Loucy (cell line): Measurements from ENCODE around the gene IQSEC1.

Source experiments
- EZH2phosphoT487 ChIP-seq: fragments of 200-600 bp; IDR thresholded peaks from 2 replicates; pipeline ENCODE4 v1.6.1; 2018; ENCODE audit warnings: antibody characterized with exemption, mild to moderate bottlenecking, moderate library complexity, borderline replicate concordance
- TF ChIP-seq, protein P1 (sequence below): fragments of 200-600 bp; sonication (generic); conservative IDR thresholded peaks from 2 replicates; pipeline ENCODE4 v1.5.1; 2014; ENCODE audit warnings: mild to moderate bottlenecking, antibody characterized with exemption, low read length

DNA sequence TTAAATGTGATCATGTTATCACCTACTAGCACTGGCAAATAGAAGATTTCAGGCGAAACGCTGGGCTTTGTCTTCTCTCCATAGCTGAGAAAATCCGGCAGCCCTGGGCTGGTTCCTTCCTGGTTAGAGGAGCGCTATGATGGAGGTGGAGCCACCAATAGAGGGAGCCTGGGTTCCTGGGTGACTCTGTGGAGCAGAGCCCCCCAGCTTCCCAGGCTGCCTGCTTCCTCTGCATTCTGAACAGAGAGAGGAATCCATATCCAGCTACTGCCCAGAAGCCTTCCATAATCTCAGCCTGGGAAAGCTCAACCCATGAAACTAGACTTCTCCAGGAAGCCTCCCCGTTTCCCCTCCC is 32.6 kb upstream of the IQSEC1 start:
- TF ChIP-seq, protein P1, sequence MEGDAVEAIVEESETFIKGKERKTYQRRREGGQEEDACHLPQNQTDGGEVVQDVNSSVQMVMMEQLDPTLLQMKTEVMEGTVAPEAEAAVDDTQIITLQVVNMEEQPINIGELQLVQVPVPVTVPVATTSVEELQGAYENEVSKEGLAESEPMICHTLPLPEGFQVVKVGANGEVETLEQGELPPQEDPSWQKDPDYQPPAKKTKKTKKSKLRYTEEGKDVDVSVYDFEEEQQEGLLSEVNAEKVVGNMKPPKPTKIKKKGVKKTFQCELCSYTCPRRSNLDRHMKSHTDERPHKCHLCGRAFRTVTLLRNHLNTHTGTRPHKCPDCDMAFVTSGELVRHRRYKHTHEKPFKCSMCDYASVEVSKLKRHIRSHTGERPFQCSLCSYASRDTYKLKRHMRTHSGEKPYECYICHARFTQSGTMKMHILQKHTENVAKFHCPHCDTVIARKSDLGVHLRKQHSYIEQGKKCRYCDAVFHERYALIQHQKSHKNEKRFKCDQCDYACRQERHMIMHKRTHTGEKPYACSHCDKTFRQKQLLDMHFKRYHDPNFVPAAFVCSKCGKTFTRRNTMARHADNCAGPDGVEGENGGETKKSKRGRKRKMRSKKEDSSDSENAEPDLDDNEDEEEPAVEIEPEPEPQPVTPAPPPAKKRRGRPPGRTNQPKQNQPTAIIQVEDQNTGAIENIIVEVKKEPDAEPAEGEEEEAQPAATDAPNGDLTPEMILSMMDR, result no peak; the same call in 1 of the 2 replicates
- no peak for TF ChIP-seq EZH2phosphoT487
